ES-I3 (cell line): ENCODE data around the gene LHFPL3.

Experiments used
- H3K36me3 ChIP-seq: 2 replicates; pipeline ENCODE4 v1.6.1; 2013; ENCODE audit warnings: mild to moderate bottlenecking, low read length, control low read depth, moderate library complexity; ENCODE audit not compliant: insufficient read depth
- H3K4me1 ChIP-seq: 2 replicates; pipeline ENCODE4 v1.6.1; 2013; ENCODE audit warnings: mild to moderate bottlenecking, control low read depth, low read length; ENCODE audit not compliant: insufficient read depth
- H3K9ac ChIP-seq: 2 replicates; pipeline ENCODE4 v1.6.1; 2013; ENCODE audit warnings: low read depth, mild to moderate bottlenecking, low read length, moderate library complexity
- H3K9me3 ChIP-seq: 2 replicates; pipeline ENCODE4 v1.6.1; 2013; ENCODE audit warnings: mild to moderate bottlenecking, low read length, moderate library complexity; ENCODE audit not compliant: control insufficient read depth, insufficient read depth

The LHFPL3 gene

DNA sequence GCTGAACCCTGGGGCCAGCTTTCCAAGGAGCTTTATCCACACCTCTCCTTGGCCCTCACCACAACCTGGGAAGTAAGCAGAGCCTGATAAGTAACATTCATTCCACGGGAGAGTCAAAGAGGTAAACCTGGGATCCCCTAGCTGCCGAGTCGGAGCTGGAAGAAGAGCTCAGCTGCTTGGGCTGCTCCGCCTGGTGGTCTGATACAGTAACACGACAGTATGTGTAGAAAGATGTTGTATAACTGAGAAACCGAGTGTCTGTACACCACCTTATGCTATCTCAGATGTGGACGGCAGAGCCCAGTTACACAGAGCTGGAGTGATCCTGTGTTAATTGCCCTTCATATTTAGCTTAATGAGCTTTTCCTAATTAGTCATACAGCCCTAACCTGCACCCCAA, 534.3 kb downstream of the LHFPL3 start:
- Histone ChIP-seq H3K36me3 (no peaks in the 10 kb centered on the region), H3K9ac (no peak overlapping the region), H3K4me1 (no peaks in the 10 kb centered on the region), H3K9me3 (0 out of 2 replicates have a peak, but pooled peaks cover 5% of the 10 kb centered on the region)

DNA sequence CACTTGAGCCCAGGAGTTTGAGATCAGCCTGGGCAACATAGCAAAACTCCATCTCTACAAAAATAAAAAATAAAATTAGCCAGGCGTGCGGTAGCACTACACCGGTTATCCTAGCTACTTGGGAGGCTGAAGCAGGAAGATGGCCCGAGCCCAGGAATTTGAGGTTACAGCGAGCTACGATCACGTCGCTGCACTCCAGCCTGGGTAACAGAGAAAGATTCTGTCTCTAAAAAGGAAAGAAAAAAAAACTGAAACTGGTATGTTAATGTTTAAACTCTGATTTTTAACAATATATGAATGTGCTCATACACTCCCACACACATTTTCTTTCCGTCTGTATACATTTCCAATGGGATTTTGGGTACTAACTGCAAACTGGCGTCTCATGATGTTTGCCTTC, 545.0 kb downstream of the LHFPL3 start:
- Histone ChIP-seq H3K4me1 (no peaks in the 10 kb centered on the region), H3K9me3 (no peaks in the 10 kb centered on the region), H3K36me3 (no peaks in the 10 kb centered on the region), H3K9ac (no peak overlapping the region)

DNA sequence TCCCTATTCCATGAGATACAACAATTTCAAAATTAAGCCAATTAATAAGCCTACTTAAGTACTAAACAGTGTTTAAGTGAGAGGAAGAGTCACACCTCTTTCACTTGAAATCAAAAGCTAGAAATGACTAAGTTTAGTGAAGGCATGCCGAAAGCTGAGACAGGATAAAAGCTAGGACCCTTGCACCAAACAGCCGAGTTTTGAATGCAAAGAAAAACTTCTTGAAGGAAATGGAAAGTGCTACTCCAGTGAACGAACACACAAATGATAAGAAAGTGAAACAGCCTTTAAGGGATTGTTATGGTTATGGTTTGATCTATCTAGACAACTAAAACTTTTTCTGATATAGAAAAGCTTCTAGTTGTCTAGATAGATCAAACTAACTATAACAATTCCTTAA, 550.2 kb downstream of the LHFPL3 start:
- no peak overlapping the region for H3K9ac ChIP-seq
- no peaks in the 10 kb centered on the region for H3K9me3 ChIP-seq
- H3K36me3 ChIP-seq = no peaks in the 10 kb centered on the region; the same call in 1 of the 2 replicates
- peaks cover 4% of the 10 kb centered on the region; the same call in 1 of the 2 replicates for H3K4me1 ChIP-seq

DNA sequence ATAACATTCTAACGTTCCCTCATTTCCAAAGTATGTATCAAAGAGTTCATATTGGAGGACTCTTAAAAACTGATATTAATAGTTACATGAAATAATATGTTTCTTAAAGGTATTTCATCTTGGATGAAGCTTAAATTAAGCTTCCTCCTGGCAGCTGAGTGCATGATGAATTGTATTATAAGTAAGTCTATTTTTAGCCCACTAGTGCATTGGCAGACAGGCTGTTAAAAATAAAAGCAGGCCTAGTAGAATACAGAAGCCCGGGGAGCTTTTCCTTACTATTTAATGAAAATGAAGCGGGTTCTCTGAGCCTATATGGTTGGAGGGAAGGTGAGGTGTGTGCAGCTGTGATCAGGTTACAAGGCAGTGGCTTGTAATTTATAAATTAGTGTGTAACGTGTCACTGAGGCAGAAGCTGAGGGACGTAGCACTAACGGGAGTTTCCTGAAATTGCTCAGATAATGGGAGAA, 554.9 kb downstream of the LHFPL3 start:
- Histone ChIP-seq H3K36me3 (no peaks in the 10 kb centered on the region; the same call in 1 of the 2 replicates), H3K4me1 (peaks cover 4% of the 10 kb centered on the region), H3K9ac (no peak overlapping the region), H3K9me3 (no peaks in the 10 kb centered on the region)

DNA sequence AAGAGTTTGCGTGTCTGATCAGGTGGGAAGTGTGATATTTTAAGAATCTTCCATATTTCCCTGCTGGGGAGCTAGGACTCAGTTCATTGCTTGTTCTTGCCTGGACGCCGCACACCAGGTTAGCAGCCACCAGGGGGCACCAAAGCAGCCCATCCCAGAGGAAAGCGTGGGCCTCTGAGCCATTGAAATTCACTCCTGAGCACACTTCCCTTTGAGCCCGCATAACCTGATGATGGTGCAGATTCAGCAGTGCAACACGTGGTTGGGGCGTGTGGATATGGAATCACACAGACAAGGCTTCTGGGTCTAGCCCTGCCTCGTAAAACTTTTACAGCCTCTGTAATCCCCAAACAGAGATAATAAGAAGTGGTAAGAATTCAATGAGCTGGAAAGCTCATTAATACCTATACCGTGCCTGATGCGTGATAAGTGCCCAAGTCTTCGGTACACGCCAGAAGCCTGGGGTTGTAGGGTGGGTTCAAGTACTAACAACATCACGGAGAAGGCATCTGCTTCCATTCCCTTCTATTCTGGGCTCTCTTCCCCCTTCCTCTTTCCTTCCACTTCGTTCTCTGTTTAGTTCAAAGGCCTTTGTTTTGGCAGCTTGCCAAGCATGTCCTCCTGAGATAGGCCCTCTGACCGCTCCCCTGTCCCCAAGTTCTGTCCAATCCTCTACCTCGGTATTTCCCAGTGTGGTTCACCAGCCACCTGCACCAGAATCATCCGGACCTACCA, 555.5 kb downstream of the LHFPL3 start:
- peaks cover 4% of the 10 kb centered on the region for H3K4me1 ChIP-seq
- H3K9ac ChIP-seq = no peak overlapping the region
- H3K36me3 ChIP-seq = no peaks in the 10 kb centered on the region; the same call in 1 of the 2 replicates
- H3K9me3 ChIP-seq = no peaks in the 10 kb centered on the region

DNA sequence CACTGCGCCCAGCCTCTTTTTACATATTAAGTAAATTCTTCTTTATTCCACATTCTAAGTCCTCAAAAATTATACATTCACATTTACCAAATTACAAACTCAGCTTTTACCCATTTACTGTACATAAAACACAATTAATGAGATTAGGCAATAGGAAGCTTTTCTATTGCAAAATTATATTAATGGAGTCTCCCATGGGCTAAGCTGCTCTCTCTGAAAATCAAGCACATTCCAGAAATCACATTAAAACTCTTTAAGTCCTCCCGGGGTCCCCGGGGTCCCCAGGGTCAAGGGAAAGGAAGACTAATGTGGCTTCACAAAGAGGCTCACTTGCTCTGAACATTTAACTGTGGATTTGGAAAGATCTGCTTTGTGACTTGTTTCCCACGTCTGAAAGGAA, 558.2 kb downstream of the LHFPL3 start:
- peaks cover 7% of the 10 kb centered on the region for H3K4me1 ChIP-seq
- no peak overlapping the region for H3K9ac ChIP-seq
- H3K9me3 ChIP-seq = no peaks in the 10 kb centered on the region
- no peaks in the 10 kb centered on the region for H3K36me3 ChIP-seq

DNA sequence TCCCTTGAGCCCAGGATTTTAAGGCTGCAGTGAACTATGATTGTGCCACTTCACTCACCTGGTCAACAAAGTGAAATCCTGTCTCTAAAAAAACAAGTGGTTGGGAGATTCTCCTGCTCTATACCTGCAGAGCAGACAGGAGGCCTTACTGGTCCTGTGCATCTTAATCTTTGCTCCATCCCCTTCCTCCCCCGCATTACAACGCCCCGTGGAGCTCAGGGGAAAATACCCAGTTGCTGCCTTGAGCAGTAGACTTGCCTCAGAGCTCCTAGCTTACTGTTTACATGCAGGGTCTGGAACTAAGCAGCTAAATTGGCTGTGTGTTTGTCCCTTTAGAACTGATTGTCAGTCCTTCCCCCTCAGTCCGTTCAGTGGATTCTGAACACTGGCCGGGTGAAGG, 561.8 kb downstream of the LHFPL3 start:
- Histone ChIP-seq H3K9me3 (no peaks in the 10 kb centered on the region), H3K4me1 (peaks cover 10% of the 10 kb centered on the region; the same call in 1 of the 2 replicates), H3K36me3 (no peaks in the 10 kb centered on the region), H3K9ac (no peak overlapping the region)

DNA sequence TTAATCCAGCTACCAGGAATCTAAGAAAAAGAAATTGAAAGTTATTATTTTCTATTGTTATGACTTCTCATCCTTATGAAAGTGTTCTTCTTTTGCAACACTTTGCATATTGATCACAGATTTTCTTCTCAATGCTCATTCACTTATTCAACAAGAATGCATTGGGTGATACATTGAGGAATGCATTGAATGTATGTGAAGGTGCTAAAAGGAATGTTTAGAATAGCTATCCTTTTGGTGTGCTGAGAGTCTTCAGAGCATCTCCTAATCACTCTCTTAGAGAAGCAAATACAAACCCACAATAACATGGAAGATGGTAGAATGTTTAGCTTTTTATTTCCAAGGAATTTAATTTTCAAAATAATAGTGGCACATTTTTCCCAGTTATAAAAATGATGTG, 563.5 kb downstream of the LHFPL3 start:
- Histone ChIP-seq H3K4me1 (peaks cover 10% of the 10 kb centered on the region; the same call in 1 of the 2 replicates), H3K9ac (no peak overlapping the region), H3K9me3 (no peaks in the 10 kb centered on the region), H3K36me3 (no peaks in the 10 kb centered on the region)

DNA sequence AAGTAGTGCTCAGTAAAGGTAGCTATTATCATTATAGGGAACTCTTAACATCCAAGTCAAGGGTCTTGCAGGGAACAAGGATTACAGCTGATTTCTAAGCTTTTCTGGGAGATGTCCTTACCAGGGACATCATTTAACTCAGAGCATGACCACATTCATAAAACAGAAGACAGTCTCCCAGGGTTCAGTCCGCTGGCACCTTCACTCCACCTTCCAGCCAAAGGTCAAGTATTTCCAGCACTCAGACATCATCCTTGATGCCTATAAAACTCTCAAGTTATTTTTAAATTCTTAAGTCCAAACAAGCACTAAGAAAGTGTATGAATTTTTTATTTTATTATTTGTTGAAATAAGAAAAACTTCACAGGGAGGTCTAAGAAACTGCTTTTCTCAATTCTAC, 565.9 kb downstream of the LHFPL3 start:
- peaks cover 10% of the 10 kb centered on the region; the same call in 1 of the 2 replicates for H3K4me1 ChIP-seq
- no peaks in the 10 kb centered on the region for H3K9me3 ChIP-seq
- H3K9ac ChIP-seq = no peak overlapping the region
- H3K36me3 ChIP-seq = no peaks in the 10 kb centered on the region

DNA sequence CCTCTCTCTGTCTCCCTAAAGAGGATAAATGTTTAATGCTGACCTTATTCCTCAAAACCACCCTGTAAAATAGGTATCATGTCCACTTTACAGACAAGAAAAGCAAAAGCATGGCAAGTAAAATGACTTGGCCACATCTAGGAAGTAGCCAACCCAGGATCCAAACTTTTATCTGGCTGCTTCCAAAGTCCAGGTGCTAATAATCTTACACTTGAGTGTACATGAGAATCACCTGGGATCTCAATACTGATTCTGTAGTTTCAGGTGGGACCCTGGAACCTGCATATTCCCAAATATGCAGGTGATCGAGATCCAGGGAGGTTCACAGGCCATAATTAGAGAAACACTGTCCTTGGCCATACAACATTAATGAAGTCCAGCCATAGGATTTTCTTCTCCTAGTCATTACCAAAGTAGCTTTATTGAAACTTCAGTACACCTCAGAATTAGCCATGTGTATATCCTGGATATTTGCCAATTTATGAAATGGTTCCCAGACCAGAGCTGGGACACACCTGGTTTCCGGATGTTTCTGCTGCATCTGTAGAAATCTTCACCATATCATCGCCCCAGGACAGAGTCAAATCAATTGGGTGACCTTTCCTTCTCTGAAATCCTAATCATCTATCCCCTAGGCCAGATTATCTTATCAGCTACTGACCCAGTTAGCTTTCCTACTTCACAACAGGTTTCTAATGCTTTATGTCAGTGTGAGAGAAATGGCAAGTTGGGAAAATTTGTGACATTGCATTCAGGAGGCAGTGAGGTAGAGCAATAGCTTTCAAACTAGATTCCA, 566.5 kb downstream of the LHFPL3 start:
- H3K9me3 ChIP-seq = no peaks in the 10 kb centered on the region
- H3K36me3 ChIP-seq = no peaks in the 10 kb centered on the region
- peaks cover 10% of the 10 kb centered on the region; the same call in 1 of the 2 replicates for H3K4me1 ChIP-seq
- H3K9ac ChIP-seq = no peak overlapping the region

DNA sequence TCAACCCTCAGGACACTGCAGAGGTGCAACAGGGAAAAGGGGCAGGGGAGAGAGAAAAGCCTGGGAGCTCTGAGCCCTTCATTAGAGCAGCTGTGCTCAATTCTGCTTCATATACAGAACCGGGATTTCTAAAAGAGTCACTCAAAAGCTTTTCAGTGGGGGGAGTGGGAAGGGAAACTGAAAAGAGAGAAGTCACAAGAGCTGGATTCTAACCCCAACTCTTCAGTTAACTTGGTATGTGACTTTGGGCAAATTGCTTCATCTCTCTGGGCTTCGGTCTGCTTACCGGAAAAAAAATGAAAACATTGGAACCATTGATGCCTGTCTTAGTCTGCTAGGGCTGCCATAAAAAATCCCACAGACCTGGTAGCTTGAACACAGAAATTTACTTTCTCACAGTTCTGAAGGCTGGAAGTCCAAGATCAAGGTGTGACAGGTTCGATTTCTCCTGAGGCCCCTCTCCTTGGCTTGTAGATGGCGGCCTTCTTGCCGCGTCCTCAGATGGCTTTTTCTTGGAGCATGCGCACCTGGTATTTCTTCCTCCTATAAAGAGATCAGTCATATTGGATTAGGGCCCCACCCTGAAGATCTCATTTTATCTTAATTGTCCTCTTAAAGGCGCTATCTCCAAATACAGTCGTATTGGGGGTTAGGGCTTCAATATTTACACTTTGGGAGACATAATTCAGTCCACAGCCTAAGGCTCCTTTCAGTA, 567.3 kb downstream of the LHFPL3 start:
- Histone ChIP-seq H3K9ac (no peak overlapping the region), H3K36me3 (no peaks in the 10 kb centered on the region), H3K4me1 (peaks cover 10% of the 10 kb centered on the region; the same call in 1 of the 2 replicates), H3K9me3 (no peaks in the 10 kb centered on the region)

DNA sequence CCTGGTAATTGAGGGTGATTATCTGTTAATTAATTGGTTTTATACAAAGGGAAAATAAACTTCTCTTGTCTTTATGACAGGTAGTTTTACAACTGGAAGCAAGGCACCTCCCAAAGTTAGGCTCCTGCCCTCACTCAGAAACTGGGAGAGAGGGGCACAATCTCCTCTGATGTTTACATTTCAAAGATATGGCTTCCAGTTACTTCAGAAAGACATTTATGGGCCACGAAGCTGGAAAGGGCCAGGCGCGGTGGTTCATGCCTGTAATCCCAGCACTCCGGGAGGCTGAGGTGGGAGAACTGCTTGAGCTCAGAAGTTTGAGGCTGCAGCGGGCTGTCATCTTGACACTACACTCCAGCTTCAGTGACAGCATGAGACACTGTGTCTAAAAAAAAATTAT, 570.0 kb downstream of the LHFPL3 start:
- H3K9me3 ChIP-seq = no peaks in the 10 kb centered on the region
- no peaks in the 10 kb centered on the region for H3K4me1 ChIP-seq
- H3K9ac ChIP-seq = no peak overlapping the region
- no peaks in the 10 kb centered on the region for H3K36me3 ChIP-seq

DNA sequence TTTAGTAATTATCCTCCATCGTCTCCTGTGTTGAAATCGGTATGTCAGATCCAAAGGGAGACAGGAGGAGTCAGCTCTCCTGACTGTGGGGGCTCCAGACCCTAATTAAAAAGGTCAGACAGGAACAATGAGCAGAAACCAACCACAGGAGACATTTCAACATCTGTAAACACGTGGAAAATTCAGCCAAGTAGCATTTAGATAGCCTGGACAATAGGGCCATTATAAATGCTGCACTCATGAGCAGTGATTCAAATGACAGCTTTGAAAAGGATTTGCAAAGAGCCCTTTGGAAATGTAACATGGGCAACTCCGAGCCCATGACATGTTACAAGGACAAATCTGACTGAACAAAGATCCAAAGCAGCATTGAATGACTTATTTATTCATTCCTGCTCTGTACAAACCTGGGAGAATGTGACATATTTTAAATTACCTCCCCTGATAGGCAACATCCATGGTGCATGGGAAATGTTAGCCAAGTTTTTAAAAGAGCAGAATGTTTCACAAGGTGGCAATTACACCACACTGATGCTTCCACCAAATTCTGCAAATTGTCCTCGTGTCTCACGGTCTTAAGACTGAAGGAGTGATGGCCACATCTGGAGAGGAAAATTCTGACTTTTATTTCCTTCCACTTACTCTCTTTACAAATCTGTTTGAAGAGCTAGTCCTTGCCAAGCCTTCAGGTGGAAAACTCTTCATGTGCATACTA, 572.3 kb downstream of the LHFPL3 start:
- Histone ChIP-seq H3K4me1 (no peaks in the 10 kb centered on the region), H3K9ac (no peak overlapping the region), H3K36me3 (no peaks in the 10 kb centered on the region), H3K9me3 (no peaks in the 10 kb centered on the region)

DNA sequence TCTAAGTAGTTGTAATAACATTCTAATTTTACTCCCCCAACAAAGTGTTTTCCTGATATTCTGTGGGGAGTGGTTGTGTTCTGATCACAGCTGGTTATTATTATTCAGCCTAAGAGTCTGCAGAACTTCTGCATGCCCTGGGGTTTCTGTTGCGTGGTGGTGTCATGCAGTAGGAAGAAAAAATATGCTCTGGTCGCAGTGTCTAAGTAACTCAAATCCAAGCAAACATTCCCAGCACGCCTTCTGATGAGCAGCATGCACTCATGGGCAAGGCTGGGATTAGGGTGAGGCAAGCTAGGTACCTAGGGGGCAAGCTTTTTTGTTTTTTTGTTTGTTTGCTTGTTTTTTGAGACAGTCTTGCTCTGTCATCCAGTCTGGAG, 572.8 kb downstream of the LHFPL3 start:
- Histone ChIP-seq H3K4me1 (no peaks in the 10 kb centered on the region), H3K9me3 (no peaks in the 10 kb centered on the region), H3K9ac (no peak overlapping the region), H3K36me3 (no peaks in the 10 kb centered on the region)
